Fibroblast of peridontal ligament (primary cell): ENCODE data around the gene KDM4C.
"Not testable (repeated sequence)": the region's sequence is repeated elsewhere in the genome, so short reads cannot be mapped to it uniquely, and the experiment has no call there.

Source experiments
- DNase-seq: peaks from one replicate; pipeline ENCODE4 v3.0.0-alpha.2; 2010; ENCODE audit errors: extremely low read depth

The KDM4C gene

DNA sequence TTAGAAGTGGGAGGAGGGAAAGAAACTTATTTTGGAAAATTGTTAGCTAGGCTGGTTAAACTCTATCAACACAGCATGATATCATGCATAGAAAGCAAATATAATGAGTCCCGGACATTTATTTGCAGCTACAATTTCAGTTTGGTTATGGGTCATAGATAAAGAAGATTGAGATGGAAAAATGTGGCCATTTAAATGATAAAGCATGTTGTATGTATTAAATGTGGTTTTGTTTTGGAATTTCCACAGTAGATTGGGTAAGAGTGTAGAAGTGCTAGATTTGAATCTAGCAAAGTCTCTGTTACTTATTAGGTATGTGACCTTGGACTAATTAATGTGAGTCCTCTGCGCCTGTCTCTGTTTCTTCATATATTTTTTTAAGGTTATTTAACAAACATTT lies 217.4 kb downstream of the KDM4C start:
- peak; percentile 71 for DNase-seq

DNA sequence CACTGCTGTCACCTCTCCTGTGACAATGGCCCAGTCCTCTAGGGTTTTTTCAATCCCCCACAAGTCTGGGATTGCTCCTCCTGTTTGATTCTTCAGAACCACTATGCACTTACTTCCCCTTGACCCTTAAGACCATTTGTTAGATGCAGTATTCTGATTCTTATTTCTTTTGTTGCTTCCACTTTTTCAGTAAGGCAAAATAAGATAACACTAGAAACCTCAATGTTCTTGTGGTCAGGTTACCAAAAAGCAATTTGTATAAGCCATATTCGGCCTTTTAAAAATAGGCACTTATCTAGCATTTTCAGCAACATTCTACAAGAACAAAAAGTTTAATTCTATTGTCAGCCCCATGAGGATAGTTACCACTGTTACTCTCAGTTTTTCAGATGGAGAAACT lies 220.0 kb downstream of the KDM4C start:
- no peak for DNase-seq

DNA sequence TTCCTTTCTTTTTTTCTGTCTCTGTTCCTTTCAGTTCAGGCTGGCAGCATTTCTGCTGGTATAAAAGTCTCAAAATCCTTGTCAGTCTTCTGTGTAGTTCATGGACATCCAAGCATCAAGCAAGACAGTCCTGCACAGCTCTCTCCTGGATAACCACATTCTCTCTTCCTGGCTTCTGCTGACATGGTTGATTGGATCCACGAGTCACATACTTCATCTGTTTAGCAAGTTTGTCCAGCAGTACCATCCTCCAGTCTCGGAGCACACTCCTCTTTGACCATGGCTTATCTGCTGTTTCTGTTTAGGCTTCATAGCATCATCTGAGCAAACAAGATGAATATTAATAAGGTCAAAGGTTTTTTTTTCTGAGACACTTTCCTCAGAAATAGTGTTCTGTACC lies 220.8 kb downstream of the KDM4C start:
- no peak for DNase-seq

DNA sequence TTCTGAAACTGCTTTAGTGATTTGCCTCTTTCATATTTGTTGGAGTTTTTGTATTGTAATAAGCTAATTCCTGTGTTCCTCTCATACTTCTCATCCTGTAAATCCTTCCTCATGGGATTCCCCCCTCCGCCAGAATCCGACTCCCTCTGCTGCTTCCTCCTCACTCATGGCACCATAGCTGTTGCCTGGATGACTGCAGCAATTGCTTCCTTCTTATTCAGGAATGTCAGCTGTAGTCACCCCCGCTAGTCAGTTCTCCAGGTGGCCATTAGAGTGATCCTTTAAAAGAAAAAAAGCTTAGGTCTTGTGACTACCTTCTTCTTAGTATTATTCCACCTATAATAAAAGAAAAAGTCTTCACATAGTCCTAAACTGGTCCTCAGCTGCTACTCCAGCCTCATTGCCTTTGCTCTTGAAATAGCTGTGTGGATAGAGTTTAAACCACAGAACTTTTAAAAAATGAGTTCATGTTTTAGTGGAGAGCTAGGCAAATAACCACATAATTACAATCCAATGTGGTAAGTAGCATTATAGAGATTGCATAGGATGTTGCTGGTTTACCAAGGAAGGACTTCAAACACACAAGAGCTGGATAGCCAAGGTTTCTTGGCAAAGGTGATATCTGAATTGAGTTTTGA lies 227.3 kb downstream of the KDM4C start:
- DNase-seq: peak; percentile 36

DNA sequence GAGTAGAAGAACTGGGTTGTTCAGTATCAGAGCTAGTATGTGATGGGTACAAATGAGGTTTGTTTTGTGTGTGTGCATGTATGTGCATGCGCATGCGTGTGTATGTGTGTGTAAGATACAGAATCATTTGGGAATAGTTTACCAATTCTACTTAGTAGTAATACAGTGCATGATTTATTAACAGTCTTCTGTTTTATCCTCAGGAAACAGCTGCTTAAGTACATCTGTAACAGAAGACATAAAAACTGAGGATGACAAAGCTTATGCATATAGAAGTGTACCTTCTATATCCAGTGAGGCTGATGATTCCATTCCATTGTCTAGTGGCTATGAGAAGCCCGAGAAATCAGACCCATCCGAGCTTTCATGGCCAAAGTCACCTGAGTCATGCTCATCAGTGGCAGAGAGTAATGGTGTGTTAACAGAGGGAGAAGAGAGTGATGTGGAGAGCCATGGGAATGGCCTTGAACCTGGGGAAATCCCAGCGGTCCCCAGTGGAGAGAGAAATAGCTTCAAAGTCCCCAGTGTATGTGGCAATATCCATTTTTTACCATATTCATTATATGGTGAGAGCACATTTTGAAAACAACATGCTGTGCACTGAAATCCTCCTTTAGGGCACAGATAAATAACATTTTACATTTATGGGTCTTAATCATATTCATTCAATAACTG lies 228.5 kb downstream of the KDM4C start:
- no peak for DNase-seq

DNA sequence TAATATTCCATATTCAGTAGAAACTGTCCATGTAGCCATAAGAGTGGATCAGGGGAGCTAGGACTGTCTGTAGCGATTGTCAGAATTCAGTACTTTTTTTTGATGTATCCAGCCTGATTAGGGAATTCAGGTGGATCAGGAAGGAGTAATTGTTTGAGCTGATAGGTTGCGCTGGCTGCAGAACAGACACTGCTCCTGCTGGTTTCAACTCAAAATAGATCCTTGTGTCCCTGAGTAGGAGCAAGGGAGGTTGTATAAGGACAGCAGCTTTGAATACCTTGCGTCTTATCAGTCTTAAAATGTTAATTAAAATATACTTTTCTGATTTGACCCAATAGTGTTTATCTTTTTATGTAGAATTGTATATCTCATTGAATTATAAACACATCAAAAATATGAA lies 229.6 kb downstream of the KDM4C start:
- DNase-seq: no peak

DNA sequence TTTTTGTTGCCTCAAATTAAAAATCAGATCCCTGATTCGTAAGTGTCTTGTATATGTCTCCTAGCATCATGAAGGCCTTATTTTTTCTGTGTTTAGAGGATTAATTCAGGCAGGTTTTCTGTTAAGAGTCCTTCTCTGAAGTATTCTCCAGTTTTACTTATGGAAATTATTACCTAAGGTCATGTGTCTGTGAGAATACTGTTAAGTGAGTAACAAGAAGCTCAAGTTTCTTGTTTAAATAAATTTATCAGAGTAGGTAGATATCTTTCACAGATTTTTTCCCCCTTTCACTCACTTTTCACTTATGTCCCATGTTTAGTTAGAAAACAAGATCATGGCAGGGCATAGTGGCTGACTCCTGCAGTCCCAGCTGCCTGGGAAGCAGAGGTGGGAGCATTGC lies 233.6 kb downstream of the KDM4C start:
- DNase-seq: no peak

DNA sequence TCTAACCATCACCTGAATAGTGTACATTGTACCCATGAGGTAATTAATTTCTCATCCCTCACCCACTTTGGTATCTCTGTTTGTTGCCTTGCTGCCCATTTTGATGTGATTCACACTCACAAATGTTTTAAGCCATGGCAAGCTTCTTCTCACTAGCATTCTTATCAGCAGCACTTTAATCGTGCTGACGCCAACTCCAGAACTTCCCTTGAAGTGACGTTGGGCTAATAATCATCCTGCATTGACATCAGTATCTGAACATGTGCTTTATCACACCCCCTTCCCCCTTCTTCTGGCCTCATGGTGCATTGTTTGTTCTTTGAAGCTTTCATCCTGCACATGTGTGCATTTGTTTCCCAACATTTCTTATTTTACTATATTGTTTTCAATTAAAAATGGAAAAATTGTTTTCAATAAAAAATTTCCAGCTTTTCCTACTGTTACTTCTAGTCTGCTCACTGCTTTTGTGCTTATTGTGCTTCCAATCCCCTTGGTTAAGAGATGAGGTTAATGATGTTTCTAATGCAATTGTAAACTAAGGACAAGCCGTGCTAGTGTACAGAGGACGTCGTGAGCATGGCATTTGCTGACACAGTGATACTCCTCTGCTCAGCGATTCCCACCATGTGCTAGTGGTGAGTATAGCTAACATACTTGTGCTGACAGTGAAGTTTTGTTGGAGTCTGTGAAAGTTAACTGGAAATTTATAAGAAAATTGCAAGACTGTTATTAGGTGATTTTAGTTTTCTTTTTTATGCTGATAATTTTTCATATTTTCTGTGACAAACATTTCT lies 238.5 kb downstream of the KDM4C start:
- no peak for DNase-seq

DNA sequence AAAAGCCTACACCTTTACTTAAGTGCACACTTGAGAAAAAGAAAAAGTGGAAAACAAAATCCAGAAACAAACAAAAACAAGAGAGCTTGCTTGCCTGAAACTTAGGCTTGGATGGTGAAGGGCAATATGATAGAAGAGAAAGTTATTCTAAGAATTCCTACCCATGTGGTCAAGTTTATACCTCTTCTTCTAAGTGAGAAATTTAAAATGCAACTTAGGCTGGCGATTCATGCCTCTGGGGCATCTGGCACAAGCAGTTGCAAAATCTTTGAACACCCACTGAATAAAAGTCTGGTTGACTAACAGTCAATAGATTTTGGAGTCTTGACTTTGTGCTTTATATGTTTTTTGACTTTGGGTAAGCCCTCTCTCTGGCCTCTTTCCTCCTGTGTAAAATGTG lies 239.6 kb downstream of the KDM4C start:
- peak; percentile 21 for DNase-seq

DNA sequence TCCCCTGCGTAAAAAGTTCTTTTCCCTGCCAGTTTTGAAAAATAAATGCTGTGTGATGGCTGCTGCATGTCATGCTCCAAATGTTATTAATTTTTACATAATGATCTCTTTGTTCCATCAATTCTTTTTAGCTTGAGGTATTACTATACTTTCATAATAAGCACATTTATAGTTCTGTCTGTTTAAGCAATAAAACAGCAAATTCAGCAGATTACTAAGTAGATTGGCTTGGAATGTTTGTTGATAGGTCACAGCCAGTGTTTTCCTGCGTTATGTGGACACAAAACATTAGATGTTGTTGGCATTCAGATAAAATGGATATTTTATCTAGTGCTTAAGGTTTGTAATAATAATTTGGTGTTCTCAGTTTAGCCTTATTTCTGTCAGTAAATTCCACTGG lies 242.0 kb downstream of the KDM4C start:
- DNase-seq: no peak

DNA sequence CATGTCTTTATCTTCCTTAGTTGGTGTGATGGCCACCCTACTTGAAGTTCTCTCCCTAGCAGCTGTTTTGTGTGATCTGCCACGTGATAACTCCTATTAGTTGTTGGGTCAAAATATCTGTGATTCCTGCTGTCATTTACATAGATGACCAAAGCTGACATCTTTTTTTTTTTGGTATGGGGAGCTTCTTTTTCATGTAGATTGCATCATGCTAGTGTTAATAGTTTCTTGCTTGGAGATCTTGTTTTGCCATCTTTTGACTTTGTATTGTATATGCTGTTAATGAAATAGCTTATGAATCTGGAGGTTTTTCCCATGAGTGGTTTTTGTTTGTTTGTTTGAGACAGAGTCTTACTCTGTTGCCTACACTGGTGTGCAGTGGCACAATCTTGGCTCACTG lies 243.8 kb downstream of the KDM4C start:
- no peak for DNase-seq

DNA sequence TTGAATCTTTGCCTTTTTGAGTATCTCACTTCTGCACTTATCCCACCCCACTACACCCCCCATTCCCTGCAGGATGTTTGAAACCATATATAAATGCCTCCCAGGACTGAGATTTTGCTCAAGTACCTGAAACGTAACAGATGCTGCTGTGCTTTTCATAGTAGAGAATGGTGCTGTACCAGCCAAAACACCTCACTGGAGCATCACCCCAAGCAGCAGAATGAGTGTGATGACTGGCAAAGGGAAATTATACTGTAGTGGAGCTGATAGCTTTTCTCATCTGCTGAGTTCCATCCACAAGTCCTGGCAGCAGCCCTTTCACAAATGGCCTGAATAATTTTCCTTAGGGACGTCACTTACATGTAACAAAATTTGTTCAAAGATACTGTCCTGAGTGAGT lies 246.1 kb downstream of the KDM4C start:
- no peak for DNase-seq

DNA sequence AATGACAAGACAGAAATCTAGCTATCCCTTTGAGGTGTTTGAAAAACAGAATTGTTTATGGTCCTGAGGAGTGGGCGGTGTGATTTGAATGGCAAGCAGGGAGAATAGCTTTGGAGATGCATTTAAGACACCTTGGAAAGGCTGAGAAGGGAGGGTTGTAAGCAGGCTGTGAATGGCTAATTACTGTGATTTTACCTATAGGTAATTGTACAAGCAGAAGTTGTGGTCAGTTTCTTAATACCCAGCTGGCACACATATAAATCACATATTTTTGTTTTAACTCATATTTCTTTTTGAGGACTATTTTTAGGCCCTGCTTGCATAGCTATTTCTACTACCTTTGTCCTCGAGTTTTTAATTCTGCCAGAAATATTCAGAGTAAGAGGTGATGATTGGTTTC lies 248.6 kb downstream of the KDM4C start:
- no peak for DNase-seq

DNA sequence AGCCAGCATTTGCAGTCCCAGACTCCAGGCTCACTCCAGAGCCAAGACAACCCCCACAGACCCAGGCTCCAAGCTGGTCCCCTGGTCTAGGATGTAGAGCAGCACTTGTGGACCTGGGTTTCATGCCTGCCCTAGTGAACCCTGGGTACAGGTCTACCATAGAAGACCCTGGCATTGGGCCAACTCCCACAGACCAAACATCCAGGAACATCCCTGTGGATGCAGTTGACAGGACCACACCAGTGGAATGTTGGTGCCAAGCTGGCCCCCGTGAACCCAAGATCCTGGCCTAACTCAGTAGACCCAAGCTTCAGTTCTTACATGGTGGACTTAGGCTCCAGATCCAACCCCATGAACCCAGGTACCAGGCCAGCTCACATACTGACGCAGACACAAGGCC lies 250.6 kb downstream of the KDM4C start:
- no peak for DNase-seq

DNA sequence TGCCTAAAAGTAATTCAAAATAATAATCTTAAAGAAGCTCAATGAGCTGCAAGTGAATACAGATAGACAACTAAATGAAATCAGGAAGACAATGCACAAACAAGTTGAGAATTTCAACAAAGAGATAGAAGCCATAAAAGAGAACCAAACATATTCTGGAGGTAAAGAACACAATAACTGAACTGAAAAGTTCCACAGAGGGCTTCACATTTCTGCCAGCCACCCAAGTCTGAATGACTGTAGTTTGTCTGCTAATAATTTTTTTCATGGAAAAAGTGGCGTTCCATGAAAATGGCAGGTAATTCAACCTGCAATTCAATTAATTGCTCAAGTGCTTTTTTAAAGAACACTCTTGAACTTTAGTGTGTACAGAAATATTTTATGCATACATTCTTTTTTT lies 251.3 kb downstream of the KDM4C start:
- no peak for DNase-seq

DNA sequence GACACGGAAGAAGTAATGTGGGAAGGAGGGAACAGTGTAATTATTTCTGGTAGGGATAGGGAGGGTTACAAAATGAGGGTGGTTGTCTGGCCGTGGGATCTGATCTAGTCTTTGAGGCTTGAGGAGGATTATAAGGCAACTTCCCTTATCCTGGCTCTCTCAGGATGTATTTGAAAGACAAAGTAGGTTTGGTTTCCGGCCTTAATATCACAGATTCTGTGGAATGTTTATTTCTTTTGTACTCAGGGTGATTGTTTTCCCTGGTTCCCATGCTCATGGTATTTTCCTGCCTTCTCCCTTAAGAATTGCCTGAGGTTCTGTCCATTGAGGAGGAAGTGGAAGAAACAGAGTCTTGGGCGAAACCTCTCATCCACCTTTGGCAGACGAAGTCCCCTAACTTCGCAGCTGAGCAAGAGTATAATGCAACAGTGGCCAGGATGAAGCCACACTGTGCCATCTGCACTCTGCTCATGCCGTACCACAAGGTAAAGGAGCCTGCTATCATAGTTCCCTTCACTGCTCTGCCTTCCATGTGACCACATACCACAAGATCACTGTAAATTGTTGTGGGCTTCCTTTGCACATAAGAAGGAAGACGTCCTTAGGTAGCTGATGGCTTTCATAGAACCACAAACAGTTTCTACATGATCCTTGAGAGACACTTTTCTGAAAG lies 253.8 kb downstream of the KDM4C start:
- DNase-seq: no peak

DNA sequence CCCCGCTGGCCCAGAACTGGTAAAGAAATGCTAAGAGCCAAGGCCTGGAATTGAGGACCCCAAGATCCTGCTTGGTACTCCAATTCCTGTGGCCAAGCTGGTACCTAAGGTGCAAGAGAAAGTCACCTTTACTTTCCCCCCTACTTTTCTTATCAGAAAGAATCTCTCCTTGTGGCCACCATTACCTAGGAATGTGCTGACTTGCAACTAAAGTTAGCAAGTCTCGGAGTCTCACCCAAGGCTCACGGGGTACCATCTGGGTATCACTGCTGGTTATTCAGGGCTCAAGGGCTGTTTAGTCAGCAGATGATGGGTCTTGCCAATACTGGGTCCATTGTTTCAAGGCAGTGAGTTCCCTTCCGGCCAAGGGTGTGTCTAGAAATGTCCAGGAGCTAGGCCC lies 270.2 kb downstream of the KDM4C start:
- no peak for DNase-seq

DNA sequence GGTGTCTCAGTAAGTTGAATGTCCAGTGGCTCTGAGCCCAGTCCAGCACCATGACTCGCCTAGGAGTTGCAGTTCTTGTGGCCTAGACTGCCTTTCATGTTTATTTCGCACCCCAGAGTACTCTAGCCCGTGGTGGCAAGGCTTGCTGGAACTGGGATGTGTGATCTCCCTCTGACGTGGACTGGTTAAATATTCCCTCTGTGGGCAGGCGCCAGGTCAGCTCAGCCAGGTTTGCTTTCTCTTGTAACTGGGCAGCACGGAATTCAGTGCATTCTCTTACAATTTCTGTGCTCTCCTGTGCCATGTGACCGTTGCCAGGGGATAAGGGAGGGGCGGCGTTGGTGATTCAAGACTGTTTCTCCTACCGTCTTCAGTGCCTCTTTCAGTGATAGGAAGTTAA lies 270.8 kb downstream of the KDM4C start:
- DNase-seq: no peak

DNA sequence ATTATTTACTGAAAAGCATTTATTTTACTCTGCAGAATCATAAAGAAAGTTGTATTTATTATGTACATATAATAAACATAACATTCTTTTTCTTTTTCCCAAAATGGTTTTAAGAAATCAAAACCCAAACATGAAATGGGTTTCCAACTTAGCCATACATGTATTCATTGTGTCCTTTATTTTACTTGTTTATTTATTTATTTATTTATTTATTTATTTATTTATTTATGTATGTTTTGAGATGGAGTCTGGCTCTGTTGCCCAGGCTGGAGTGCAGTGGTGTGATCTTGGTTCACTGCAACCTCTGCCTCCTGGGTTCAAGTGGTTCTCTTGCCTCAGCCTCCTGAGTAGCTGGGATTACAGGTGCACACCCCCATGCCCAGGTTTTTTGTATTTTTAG lies 273.2 kb downstream of the KDM4C start:
- not testable (repeated sequence) for DNase-seq

DNA sequence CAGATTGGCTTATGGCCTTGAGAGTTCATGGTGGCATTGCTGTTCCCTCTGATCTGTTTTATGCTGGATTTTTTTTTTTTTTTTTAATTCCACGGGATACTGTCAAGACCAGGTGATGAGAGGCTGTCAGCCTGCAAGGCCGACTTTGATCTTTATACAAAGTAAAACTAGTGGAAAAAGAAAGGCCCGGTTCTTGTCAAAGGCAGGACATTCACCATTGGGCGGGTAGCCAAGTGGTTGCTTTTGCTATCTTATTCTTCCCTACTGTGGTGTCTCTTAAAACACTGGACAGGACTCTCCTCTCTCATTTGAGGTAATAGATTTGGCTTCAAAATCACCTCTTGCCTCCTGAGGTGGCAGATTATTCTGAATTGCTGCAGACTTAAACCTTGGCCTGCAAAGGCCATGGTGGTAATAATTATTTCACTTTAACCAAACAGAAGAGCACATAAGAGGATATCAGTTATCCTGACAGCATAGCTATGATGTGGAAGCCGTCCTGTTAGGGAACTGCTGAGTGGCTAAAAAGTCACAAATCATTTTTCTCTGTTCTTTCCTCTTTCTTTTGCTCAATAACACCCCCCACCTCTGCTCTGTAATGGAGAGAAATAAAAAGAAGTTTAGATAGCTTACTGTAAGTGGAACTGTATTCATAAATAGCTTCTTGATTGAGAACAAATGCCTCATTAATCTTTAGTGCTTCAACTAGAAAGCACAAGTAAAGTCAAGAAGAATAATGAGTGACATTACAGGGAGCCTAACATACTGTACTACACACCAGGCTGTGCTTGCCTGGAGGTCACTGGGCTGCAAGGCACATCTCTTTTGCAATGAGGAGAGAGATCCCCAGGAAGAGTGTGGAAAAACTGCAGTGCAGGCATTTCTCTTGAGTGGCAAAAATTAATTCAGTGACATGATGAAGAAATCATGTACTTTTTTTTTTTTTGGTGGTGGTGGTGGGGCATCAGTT lies 275.6 kb downstream of the KDM4C start:
- no peak for DNase-seq

DNA sequence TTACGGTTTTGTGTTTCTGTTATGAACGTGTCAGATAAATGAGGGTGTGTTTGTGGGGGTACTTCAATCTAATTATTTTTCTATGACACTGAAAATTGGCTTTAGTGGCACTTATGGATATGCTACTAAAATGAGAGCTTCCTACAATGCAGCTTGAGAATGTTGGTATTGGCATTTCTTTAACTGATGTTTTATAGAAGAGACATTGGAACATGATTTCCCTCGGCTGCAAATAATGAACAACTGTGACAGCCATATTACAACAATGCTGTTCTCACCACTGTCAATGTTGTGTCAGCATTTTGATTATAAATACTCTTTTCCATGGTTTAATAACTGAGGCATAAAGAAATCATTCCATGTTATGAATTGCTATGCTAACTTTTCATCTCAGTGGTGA lies 279.4 kb downstream of the KDM4C start:
- DNase-seq: no peak
